Heart left ventricle (tissue), 16 donors: ENCODE data around the gene PTPRD. TPM values are rescaled to one million over a fixed set of nuclear protein-coding genes. Genes with fewer than 3 reads are reported as not detected.

Experiments used
- ATAC-seq, 4 donors: fragments of 200-7000 bp; cut with Tn5 transposase; one replicate each; pipeline ENCODE4 v1.9.1; 2020 to 2022; ENCODE audit warnings: moderate library complexity in 4 of 4, mild to moderate bottlenecking in 3 of 4, moderate number of reproducible peaks in 1 of 4
- DNase-seq, 5 donors: peaks; one replicate each; pipeline ENCODE4 v3.0.0-alpha.2; 2020
- H3K27ac ChIP-seq, 12 donors: fragments of 200-600 bp; sonication (generic) in 4 of 12; one replicate each; pipeline versions ENCODE4 v1.5.0 to v1.8.0; 2016 to 2022; ENCODE audit warnings: mild to moderate bottlenecking in 2 of 12
- H3K27me3 ChIP-seq, 9 donors: fragments of 200-600 bp; sonication (generic) in 2 of 9; one replicate each; pipeline versions ENCODE4 v1.5.1 to v1.8.0; 2016 to 2022; ENCODE audit warnings: mild to moderate bottlenecking in 3 of 9
- H3K36me3 ChIP-seq, 9 donors: fragments of 200-600 bp; sonication (generic) in 2 of 9; one replicate each; pipeline versions ENCODE4 v1.5.0 to v1.8.0; 2018 to 2022; ENCODE audit warnings: mild to moderate bottlenecking in 2 of 9
- H3K4me1 ChIP-seq, 12 donors: fragments of 200-600 bp; sonication (generic) in 4 of 12; one replicate each; pipeline versions ENCODE4 v1.5.0 to v1.8.0; 2016 to 2022; ENCODE audit warnings: mild to moderate bottlenecking in 3 of 12
- H3K4me3 ChIP-seq, 12 donors: fragments of 200-600 bp; sonication (generic) in 4 of 12; one replicate each; pipeline versions ENCODE4 v1.5.0 to v1.8.0; 2017 to 2022; ENCODE audit warnings: mild to moderate bottlenecking in 9 of 12, moderate library complexity in 4 of 12
- H3K9me3 ChIP-seq, 12 donors: fragments of 200-600 bp; sonication (generic) in 4 of 12; one replicate each; pipeline versions ENCODE4 v1.5.0 to v1.8.0; 2016 to 2022; ENCODE audit warnings: mild to moderate bottlenecking in 1 of 12
- POLR2A ChIP-seq, 2 donors: fragments of 450-650 bp; IDR thresholded peaks; one replicate each; pipeline ENCODE4 v1.6.1; 2017; ENCODE audit warnings: antibody characterized with exemption in 2 of 2, mild to moderate bottlenecking in 2 of 2, moderate library complexity in 2 of 2
- WGBS, 4 donors: extraction: QIAGEN DNeasy Blood & Tissue Kit in 2 of 4; methylation state at CpG; one replicate each; pipeline versions ENCODE4 v1.1.5 to v1.1.7; 2013 to 2018; 5-methylcytosine and 5-hydroxymethylcytosine counted together
- intact Hi-C, 10 donors: fragments of 100-400 bp; cut with DNase I; formaldehyde crosslinking; loops; one replicate each; pipeline versions ENCODE4 v1.11.1 to v1.14.2; 2022
- polyA plus RNA-seq, 2 donors: library from polyadenylated mRNA; stranded (reverse); fragments of 200-250 nt; gene quantifications; one replicate each; pipeline ENCODE4 v1.2.3, GENCODE V29; 2013
- total RNA-seq, 9 donors: library from RNA; depleted of rRNA in 2 of 9; stranded (reverse); fragments of >200 nt in 2 of 9; fragmentation: NEBNext Ultra II Directional in 3 of 9; extraction: Animal tissue kit (Norgen Biotek cat#: 25700) in 3 of 9; gene quantifications; one replicate each; pipeline versions ENCODE4 v1.1.0 to v1.2.4, GENCODE V29; 2016 to 2023
- TF ChIP-seq, protein P1 (sequence below), 12 donors: fragments of 200-600 bp; sonication (generic) in 4 of 12; IDR thresholded peaks; one replicate each; pipeline versions ENCODE4 v1.5.0 to v1.8.0; 2018 to 2022; ENCODE audit warnings: antibody characterized with exemption in 12 of 12, mild to moderate bottlenecking in 5 of 12
- donor health status: ischemic (EF 13 %, LVEDD 7.1; RV severe dilation, severe dysfunction).
- donor health status: healthy with polysubstance abuse.
- donor health status: DM: no; HTN: yes; CAD: no.
- donor health status: DM: no; HTN: no; CAD: no.
- donor health status: ischemic (EF 25% LVEDD 6.9; RV normal size, moderate dysfunction).
- donor health status: ischemic (EF 25% LVEDD 5.7; RV mildly dilated, moderate dysfunction).
- donor health status: healthy.
- donor health status: DM: yes; HTN: yes; CAD: no.
- donor health status: ischemic (EF 35%, LVEDD 5.7; RV mildly dilated, moderate dysfunction).
- donor health status: nonischemic (EF 11% LVEDD 7.7; RV severe dilation, severe dysfunction).
- donor health status: DM: yes; HTN: yes; CAD: no.
- donor health status: PGD.
- donor health status: ischemic (EF 29% LVEDD 5.4; RV normal size, mild dysfunction).
- donor health status: nonischemic (EF 23%, LVEDD 6.1; RV moderate dilation, normal function).

PTPRD gene
- total and polyA plus RNA-seq, 11 donors, result 1.4 to 25.3 (median 15.1) TPM

DNA sequence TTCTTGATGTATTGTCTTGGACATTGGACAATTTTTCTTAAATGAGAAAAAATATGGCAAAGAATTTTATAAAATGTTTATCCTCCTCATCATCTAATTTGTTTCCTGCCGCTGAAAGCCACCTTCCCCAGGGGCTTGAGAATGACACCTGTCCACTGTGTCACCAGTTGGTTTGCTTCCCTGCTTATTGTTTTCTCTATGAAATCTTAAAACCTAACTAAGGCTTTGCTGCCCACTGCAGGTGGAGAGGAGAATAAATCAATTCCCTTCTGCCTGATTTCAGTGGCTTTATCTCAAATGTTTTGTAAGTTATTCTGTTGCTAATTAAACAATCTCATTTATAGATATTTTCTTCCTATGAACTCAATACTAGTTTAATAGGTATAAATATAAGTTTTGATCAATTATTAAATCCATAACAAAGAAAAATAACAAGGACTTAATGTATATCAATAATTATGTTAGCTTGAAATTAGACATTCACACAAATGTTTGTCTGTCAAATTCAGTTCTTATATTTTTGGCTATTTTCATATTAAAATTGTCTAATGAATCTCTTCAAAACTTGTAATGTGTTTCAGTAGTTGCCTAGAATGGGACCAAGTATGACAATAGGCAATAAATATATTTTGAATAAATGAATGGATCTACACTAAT, 822.5 kb downstream of the PTPRD start:
- no peaks in the 10 kb centered on the region for H3K9me3 ChIP-seq
- no peak for DNase-seq
- TF ChIP-seq POLR2A (IDR thresholded peaks at IDR 0.05), result no peak
- TF ChIP-seq, protein P1, sequence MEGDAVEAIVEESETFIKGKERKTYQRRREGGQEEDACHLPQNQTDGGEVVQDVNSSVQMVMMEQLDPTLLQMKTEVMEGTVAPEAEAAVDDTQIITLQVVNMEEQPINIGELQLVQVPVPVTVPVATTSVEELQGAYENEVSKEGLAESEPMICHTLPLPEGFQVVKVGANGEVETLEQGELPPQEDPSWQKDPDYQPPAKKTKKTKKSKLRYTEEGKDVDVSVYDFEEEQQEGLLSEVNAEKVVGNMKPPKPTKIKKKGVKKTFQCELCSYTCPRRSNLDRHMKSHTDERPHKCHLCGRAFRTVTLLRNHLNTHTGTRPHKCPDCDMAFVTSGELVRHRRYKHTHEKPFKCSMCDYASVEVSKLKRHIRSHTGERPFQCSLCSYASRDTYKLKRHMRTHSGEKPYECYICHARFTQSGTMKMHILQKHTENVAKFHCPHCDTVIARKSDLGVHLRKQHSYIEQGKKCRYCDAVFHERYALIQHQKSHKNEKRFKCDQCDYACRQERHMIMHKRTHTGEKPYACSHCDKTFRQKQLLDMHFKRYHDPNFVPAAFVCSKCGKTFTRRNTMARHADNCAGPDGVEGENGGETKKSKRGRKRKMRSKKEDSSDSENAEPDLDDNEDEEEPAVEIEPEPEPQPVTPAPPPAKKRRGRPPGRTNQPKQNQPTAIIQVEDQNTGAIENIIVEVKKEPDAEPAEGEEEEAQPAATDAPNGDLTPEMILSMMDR (IDR thresholded peaks at IDR 0.05), result peak; percentile 9 to 65 (median 38)
- ATAC-seq, result no peak
- no peaks in the 10 kb centered on the region for H3K4me1 ChIP-seq
- H3K4me3 ChIP-seq, result no peak overlapping the region
- 8 to 31% (median 12%) methylated on average over 1 of the region's 1 CpG for WGBS, 4 donors
- no peaks in the 10 kb centered on the region for H3K36me3 ChIP-seq
- H3K27me3 ChIP-seq, result no peaks in the 10 kb centered on the region
- intact Hi-C loops, result loop anchor here in 3 of 10 donors (10.0 kb wide), 1 partner anchor 186 kb away; no protein-coding TSS in a partner anchor
- no peak overlapping the region for H3K27ac ChIP-seq

DNA sequence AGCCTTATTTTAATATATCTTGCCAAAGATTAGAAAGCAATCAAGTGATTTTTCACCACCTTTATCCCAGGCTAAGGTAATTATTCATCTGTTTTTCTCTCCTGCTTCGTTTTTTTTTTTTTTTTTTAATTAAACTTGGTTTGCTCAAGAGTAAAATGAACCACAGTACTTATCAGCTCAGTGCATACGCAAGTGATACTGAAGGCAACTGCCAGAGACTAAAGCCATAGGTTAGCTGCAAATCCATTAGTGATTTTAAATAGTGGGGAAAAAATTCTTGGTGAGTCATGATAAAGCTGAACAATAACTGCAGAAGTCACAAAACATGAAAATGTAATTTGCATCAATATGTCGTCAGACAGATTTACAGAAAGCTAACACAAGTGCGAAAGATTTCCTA, 829.1 kb downstream of the PTPRD start:
- intact Hi-C loops, result loop anchor here in 1 of 10 donors (10.0 kb wide), 1 partner anchor 179 kb away; no protein-coding TSS in a partner anchor
- no peak overlapping the region for H3K27ac ChIP-seq

DNA sequence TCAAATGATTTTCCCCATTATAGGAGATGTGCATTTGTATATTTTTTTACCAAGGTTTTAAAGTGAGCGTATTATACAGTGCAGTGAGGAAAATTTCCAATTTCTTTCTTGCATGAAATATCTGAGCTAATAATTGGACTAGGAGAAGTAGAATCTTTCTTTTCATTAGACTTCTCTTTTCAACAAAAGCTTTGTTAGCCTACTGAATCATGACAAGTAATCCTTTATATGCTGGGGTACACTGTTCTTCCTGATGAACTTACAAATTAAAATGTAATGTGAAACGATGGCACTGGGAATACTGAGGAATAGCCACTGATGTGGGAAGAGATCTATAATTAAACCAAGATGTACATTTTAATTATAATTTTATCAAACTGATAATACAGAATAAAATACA, 829.6 kb downstream of the PTPRD start:
- TF ChIP-seq, protein P1 (IDR thresholded peaks at IDR 0.05), result no peak
- no peak for TF ChIP-seq POLR2A (IDR thresholded peaks at IDR 0.05)
- Histone ChIP-seq H3K27ac (no peak overlapping the region), H3K4me1 (no peaks in the 10 kb centered on the region), H3K27me3 (no peaks in the 10 kb centered on the region), H3K4me3 (no peak overlapping the region), H3K36me3 (no peaks in the 10 kb centered on the region), H3K9me3 (no peaks in the 10 kb centered on the region)
- intact Hi-C loops, result loop anchor here in 1 of 10 donors (10.0 kb wide), 1 partner anchor 178 kb away; no protein-coding TSS in a partner anchor
- ATAC-seq (no peak), DNase-seq (no peak)
- 41 to 84% (median 79%) methylated on average over 2 of the region's 2 CpGs for WGBS, 4 donors

More for the DNA sequence above, 829.1 kb downstream of the PTPRD start:
- WGBS, 4 donors, result 63 to 74% (median 70%) methylated on average over 4 of the region's 4 CpGs
- no peak overlapping the region for H3K4me3 ChIP-seq
- H3K9me3 ChIP-seq, result no peaks in the 10 kb centered on the region
- DNase-seq (no peak), ATAC-seq (no peak)
- no peaks in the 10 kb centered on the region for H3K4me1 ChIP-seq
- no peaks in the 10 kb centered on the region for H3K27me3 ChIP-seq
- no peak for TF ChIP-seq POLR2A (IDR thresholded peaks at IDR 0.05)
- TF ChIP-seq, protein P1 (IDR thresholded peaks at IDR 0.05), result no peak
- H3K36me3 ChIP-seq, result no peaks in the 10 kb centered on the region

DNA sequence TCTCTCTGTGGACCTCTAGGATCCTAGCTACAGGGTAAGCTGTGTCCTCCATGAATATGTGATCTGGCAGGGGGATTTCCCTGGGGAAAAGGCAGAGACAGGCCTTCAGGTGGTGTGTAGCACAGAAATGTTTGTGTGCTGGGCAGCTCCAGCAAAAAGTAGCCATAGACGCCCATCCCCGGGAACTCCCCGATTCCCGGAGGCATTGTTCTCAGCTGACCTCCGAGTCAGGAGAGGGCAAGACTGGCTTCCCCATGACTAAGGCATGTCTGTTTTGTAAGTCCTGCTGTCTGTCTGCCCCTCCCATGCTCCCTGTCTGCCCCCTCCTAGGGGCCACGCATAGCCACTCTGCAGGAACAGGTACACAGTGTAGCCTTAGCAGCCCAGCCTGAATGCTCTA, 834.5 kb downstream of the PTPRD start:
- Histone ChIP-seq H3K4me3 (no peak overlapping the region), H3K27ac (no peak overlapping the region), H3K4me1 (no peaks in the 10 kb centered on the region), H3K36me3 (no peaks in the 10 kb centered on the region), H3K9me3 (no peaks in the 10 kb centered on the region), H3K27me3 (no peaks in the 10 kb centered on the region)
- no peak for ATAC-seq
- DNase-seq, result no peak
- intact Hi-C loops, result no loop called here
- 76 to 91% (median 84%) methylated on average over 6 of the region's 6 CpGs for WGBS, 4 donors
- TF ChIP-seq, protein P1 (IDR thresholded peaks at IDR 0.05), result no peak
- no peak for TF ChIP-seq POLR2A (IDR thresholded peaks at IDR 0.05)
